GM12892 (cell line): ENCODE results near the gene CFAP97.

ENCODE experiments used
- POLR2A ChIP-seq: IDR thresholded peaks from 2 replicates; pipeline ENCODE4 v1.6.1; 2011; ENCODE audit warnings: low read depth, low read length, control low read depth
- POLR2AphosphoS5 ChIP-seq: IDR thresholded peaks from 2 replicates; pipeline ENCODE4 v1.6.1; 2011; ENCODE audit warnings: low read depth, low read length, control low read depth
- TAF1 ChIP-seq: IDR thresholded peaks from 2 replicates; pipeline ENCODE4 v1.6.1; 2011; ENCODE audit warnings: low read depth, mild to moderate bottlenecking, control low read depth, low read length, borderline replicate concordance

GRCh38 chr4:185192059-185192458 is 11.7 kb downstream of the CFAP97 start:
- TF ChIP-seq POLR2A (no peak), TAF1 (no peak), POLR2AphosphoS5 (no peak)
